Psoas muscle (tissue), 8 donors: ENCODE results near the gene SLC12A3. TPM values are rescaled to one million over a fixed set of nuclear protein-coding genes. Genes with fewer than 3 reads are reported as not detected.

Experiments
- ATAC-seq, 4 donors: fragments of 200-7000 bp; cut with Tn5 transposase; one replicate each; pipeline ENCODE4 v1.9.1; 2020; ENCODE audit warnings: moderate library complexity in 3 of 4, mild to moderate bottlenecking in 2 of 4
- DNase-seq, 2 donors: peaks; one replicate each; pipeline ENCODE4 v3.0.0-alpha.2; 2020
- H3K27ac ChIP-seq: fragments of 200-600 bp; one replicate; pipeline ENCODE4 v1.8.0; 2022
- H3K27me3 ChIP-seq, 3 donors: fragments of 200-600 bp in 1 of 3; one replicate each; pipeline versions ENCODE4 v1.6.1 to v1.8.0; 2013 to 2022; ENCODE audit warnings: low read length in 2 of 3, mild to moderate bottlenecking in 2 of 3, moderate library complexity in 1 of 3; ENCODE audit not compliant: insufficient read depth in 3 of 3
- H3K36me3 ChIP-seq, 2 donors: fragments of 200-600 bp in 1 of 2; one replicate each; pipeline versions ENCODE4 v1.6.1 to v1.8.0; 2013 to 2022; ENCODE audit warnings: low read depth in 1 of 2, mild to moderate bottlenecking in 1 of 2, moderate library complexity in 1 of 2; ENCODE audit not compliant: insufficient read depth in 1 of 2
- H3K4me1 ChIP-seq: fragments of 200-600 bp; one replicate; pipeline ENCODE4 v1.8.0; 2022
- H3K4me3 ChIP-seq: fragments of 200-600 bp; one replicate; pipeline ENCODE4 v1.8.0; 2022; ENCODE audit warnings: mild to moderate bottlenecking
- H3K9me3 ChIP-seq: fragments of 200-600 bp; one replicate; pipeline ENCODE4 v1.8.0; 2022
- CTCF ChIP-seq: fragments of 200-600 bp; IDR thresholded peaks from one replicate; pipeline ENCODE4 v1.8.0; 2022; ENCODE audit warnings: antibody characterized with exemption
- WGBS, 3 donors: extraction: QIAGEN DNeasy Blood & Tissue Kit; methylation state at CpG; one replicate each; pipeline versions ENCODE4 v1.1.6 to v1.1.7; 2013; 5-methylcytosine and 5-hydroxymethylcytosine counted together
- intact Hi-C, 2 donors: fragments of 100-400 bp; cut with DNase I; formaldehyde crosslinking; loops; one replicate each; pipeline versions ENCODE4 v1.11.0 to v1.14.2; 2022
- polyA plus RNA-seq, 3 donors: library from polyadenylated mRNA; stranded (reverse); fragments of 200-250 nt; gene quantifications; one replicate each; pipeline ENCODE4 v1.2.3, GENCODE V29; 2013
- total RNA-seq, 4 donors: library from RNA; stranded (reverse); fragmentation: NEBNext Ultra II Directional in 2 of 4; extraction: Animal tissue kit (Norgen Biotek cat#: 25700) in 2 of 4; gene quantifications; one replicate each; pipeline versions ENCODE4 v1.2.1 to v1.2.4, GENCODE V29; 2021 to 2023
- donor health status: healthy with polysubstance abuse.
- donor health status: DM: no; HTN: no; CAD: no; lungs with moderate emphysema.
- donor health status: Bipolar disorder and iron deficiency.
- donor health status: healthy.
- donor health status: DM: yes; HTN: yes; CAD: no.
- donor health status: DM: no; HTN: no; CAD: no.
- donor health status: DM: no; HTN: no; CAD: no.
- donor health status: DM: yes; HTN: yes; CAD: no.

Gene SLC12A3
- total and polyA plus RNA-seq, 7 donors, result 0.01 to 0.06 TPM; not detected in 5

GRCh38 chr16:56907401-56907800 is 42.4 kb downstream of the SLC12A3 start:
- 90 to 96% (median 93%) methylated on average over 3 of the region's 3 CpGs for WGBS, 3 donors
- Histone ChIP-seq H3K27ac (no peak overlapping the region), H3K27me3 (peaks cover 0 to 8% (median 0%) of the 10 kb centered on the region in 3 donors), H3K4me1 (no peaks in the 10 kb centered on the region), H3K9me3 (no peaks in the 10 kb centered on the region), H3K4me3 (no peak overlapping the region), H3K36me3 (no peaks in the 10 kb centered on the region)
- DNase-seq (no peak), ATAC-seq (no peak)
- intact Hi-C loops, result no loop called here
- TF ChIP-seq CTCF, result no peak

- Histone ChIP-seq H3K4me3 (no peak overlapping the region), H3K9me3 (no peaks in the 10 kb centered on the region), H3K4me1 (no peaks in the 10 kb centered on the region), H3K27ac (no peak overlapping the region), H3K27me3 (peaks cover 0 to 21% (median 0%) of the 10 kb centered on the region in 3 donors), H3K36me3 (no peaks in the 10 kb centered on the region)
- DNase-seq (no peak), ATAC-seq (no peak)
- 32 to 43% (median 41%) methylated on average over 7 of the region's 7 CpGs for WGBS, 3 donors
- no peak for TF ChIP-seq CTCF
- intact Hi-C loops, result no loop called here
Measured at GRCh38 chr16:56909527-56909979, 44.5 kb downstream of the SLC12A3 start.

GRCh38 chr16:56910112-56910511 is 45.1 kb downstream of the SLC12A3 start:
- H3K27ac ChIP-seq, result peak overlapping the region; percentile 16
- no peak for TF ChIP-seq CTCF

GRCh38 chr16:56910654-56911539 is 45.9 kb downstream of the SLC12A3 start:
- intact Hi-C loops, result no loop called here
- no peaks in the 10 kb centered on the region for H3K9me3 ChIP-seq
- WGBS, 3 donors, result 47 to 62% (median 56%) methylated on average over 12 of the region's 12 CpGs
- peak overlapping the region; percentile 16 for H3K27ac ChIP-seq
- no peak for DNase-seq
- peak; percentile 32 to 82 (median 66) for ATAC-seq
- H3K4me3 ChIP-seq, result no peak overlapping the region
- H3K27me3 ChIP-seq, result peaks cover 0 to 28% (median 0%) of the 10 kb centered on the region in 3 donors
- TF ChIP-seq CTCF, result no peak
- H3K36me3 ChIP-seq, result no peaks in the 10 kb centered on the region
- H3K4me1 ChIP-seq, result no peaks in the 10 kb centered on the region

More at GRCh38 chr16:56910112-56910511, 45.1 kb downstream of the SLC12A3 start:
- Histone ChIP-seq H3K4me3 (no peak overlapping the region), H3K36me3 (no peaks in the 10 kb centered on the region), H3K4me1 (no peaks in the 10 kb centered on the region), H3K27me3 (peaks cover 0 to 27% (median 0%) of the 10 kb centered on the region in 3 donors), H3K9me3 (no peaks in the 10 kb centered on the region)
- DNase-seq (no peak), ATAC-seq (no peak)
- WGBS, 3 donors, result 76 to 80% (median 79%) methylated on average over 5 of the region's 5 CpGs
- intact Hi-C loops, result no loop called here
